ENCODE measurements around the gene RNASEH2A.

Gene RNASEH2A

DNA sequence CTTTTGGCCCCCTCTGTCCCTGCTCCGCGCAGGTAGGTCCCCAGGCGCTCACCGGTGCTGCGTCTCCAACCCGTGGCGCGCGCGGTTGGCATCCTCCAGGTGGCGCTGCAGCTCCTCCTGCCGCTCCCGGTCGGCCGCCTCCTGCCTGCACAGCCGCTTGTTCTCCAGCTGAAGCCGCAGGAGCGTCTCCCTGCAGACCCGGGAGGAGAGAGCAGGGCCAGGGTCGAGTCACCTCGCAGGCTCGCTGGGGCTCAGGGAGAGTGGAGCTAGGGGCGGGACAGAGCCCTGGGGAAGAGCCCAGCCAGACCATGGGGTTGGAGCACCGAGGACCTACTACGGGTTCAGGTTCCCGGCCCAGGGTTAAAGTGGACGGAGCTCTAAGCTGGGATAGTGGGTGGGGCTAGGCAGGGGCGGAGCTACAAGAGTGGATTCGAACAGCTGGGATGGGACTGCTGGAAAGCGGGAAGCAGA, 40.3 kb upstream of the RNASEH2A start:
- TF ChIP-seq POLR2AphosphoS5 (IDR thresholded peaks at IDR 0.05; ENCODE audit: low read depth, low read length) = peak; percentile 57
- TF ChIP-seq FOXP2 (optimal IDR thresholded peaks at IDR 0.05; ENCODE audit: borderline replicate concordance, extremely low read depth, extremely low read length, insufficient read depth) = peak; percentile 91
- TF ChIP-seq, protein P1, sequence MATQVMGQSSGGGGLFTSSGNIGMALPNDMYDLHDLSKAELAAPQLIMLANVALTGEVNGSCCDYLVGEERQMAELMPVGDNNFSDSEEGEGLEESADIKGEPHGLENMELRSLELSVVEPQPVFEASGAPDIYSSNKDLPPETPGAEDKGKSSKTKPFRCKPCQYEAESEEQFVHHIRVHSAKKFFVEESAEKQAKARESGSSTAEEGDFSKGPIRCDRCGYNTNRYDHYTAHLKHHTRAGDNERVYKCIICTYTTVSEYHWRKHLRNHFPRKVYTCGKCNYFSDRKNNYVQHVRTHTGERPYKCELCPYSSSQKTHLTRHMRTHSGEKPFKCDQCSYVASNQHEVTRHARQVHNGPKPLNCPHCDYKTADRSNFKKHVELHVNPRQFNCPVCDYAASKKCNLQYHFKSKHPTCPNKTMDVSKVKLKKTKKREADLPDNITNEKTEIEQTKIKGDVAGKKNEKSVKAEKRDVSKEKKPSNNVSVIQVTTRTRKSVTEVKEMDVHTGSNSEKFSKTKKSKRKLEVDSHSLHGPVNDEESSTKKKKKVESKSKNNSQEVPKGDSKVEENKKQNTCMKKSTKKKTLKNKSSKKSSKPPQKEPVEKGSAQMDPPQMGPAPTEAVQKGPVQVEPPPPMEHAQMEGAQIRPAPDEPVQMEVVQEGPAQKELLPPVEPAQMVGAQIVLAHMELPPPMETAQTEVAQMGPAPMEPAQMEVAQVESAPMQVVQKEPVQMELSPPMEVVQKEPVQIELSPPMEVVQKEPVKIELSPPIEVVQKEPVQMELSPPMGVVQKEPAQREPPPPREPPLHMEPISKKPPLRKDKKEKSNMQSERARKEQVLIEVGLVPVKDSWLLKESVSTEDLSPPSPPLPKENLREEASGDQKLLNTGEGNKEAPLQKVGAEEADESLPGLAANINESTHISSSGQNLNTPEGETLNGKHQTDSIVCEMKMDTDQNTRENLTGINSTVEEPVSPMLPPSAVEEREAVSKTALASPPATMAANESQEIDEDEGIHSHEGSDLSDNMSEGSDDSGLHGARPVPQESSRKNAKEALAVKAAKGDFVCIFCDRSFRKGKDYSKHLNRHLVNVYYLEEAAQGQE (IDR thresholded peaks at IDR 0.05; ENCODE audit: insufficient read depth in 1 of 2, low read depth in 2 of 2, low read length in 2 of 2) = no peak

- TF ChIP-seq SIN3A (IDR thresholded peaks at IDR 0.05; ENCODE audit: borderline replicate concordance, insufficient read depth, low read length) (no peak), POLR2AphosphoS5 (IDR thresholded peaks at IDR 0.05; ENCODE audit: low read depth, low read length) (no peak), FOXP2 (optimal IDR thresholded peaks at IDR 0.05; ENCODE audit: borderline replicate concordance, extremely low read depth, extremely low read length, insufficient read depth) (no peak), TAF1 (IDR thresholded peaks at IDR 0.05; ENCODE audit: borderline replicate concordance, insufficient read depth, low read length) (no peak)
- TF ChIP-seq, protein P1 (IDR thresholded peaks at IDR 0.05; ENCODE audit: insufficient read depth in 1 of 2, low read depth in 2 of 2, low read length in 2 of 2) = no peak
These were observed 39.2 kb upstream of the RNASEH2A start for GRCh38 chr19:12767150-12767549.

DNA sequence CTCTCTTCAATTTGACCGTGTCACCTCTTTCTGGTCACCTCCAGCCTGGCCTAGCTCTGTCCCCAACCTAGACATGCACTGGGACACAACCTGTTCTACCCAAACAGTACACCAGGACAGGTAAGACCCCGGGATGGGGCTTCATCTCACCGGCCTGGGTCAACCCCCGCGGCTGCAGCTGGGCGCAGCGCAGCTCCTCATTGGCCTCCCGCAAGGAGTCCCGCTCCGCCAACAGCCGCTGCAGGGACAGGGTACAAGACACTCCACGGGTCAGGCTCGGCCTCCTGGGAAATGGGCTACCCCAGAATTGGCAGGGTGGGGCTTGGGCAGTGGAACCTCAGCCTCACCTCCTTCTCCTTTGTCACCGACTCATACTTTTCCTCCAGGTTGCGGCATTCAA, 38.7 kb upstream of the RNASEH2A start:
- TF ChIP-seq SIN3A (IDR thresholded peaks at IDR 0.05; ENCODE audit: borderline replicate concordance, insufficient read depth, low read length) (no peak), TAF1 (IDR thresholded peaks at IDR 0.05; ENCODE audit: borderline replicate concordance, insufficient read depth, low read length) (no peak), FOXP2 (optimal IDR thresholded peaks at IDR 0.05; ENCODE audit: borderline replicate concordance, extremely low read depth, extremely low read length, insufficient read depth) (no peak)

GRCh38 chr19:12769689-12770088, 36.7 kb upstream of the RNASEH2A start:
- TF ChIP-seq, protein P1 (IDR thresholded peaks at IDR 0.05; ENCODE audit: insufficient read depth in 1 of 2, low read depth in 2 of 2, low read length in 2 of 2) = no peak
- TF ChIP-seq SIN3A (IDR thresholded peaks at IDR 0.05; ENCODE audit: borderline replicate concordance, insufficient read depth, low read length) = no peak
- TF ChIP-seq POLR2AphosphoS5 (IDR thresholded peaks at IDR 0.05; ENCODE audit: low read depth, low read length) = no peak
- no peak for TF ChIP-seq TAF1 (IDR thresholded peaks at IDR 0.05; ENCODE audit: borderline replicate concordance, insufficient read depth, low read length)
- TF ChIP-seq FOXP2 (optimal IDR thresholded peaks at IDR 0.05; ENCODE audit: borderline replicate concordance, extremely low read depth, extremely low read length, insufficient read depth) = no peak

DNA sequence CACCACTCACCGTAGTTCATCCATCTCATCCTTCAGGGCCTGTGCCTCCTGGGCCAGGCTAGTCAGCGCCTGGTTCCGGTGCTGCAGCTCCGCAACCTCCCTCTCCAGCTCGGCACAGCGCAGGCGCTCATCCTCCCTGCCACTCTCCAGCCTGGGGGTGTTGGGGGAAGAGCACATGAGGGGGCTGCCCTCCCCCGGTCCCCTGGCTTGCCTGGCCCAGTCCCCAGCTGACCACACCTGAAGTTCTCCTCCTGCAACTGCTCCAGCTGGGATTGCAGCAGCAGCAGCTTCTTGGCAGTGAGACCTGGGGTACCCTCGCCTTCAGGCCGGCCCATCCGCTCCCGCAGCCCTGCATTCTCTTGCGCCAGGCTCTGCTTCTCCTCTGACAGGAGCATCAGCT, 35.5 kb upstream of the RNASEH2A start:
- TF ChIP-seq TAF1 (IDR thresholded peaks at IDR 0.05; ENCODE audit: borderline replicate concordance, insufficient read depth, low read length) (no peak), FOXP2 (optimal IDR thresholded peaks at IDR 0.05; ENCODE audit: borderline replicate concordance, extremely low read depth, extremely low read length, insufficient read depth) (no peak), SIN3A (IDR thresholded peaks at IDR 0.05; ENCODE audit: borderline replicate concordance, insufficient read depth, low read length) (no peak), POLR2AphosphoS5 (IDR thresholded peaks at IDR 0.05; ENCODE audit: low read depth, low read length) (no peak)
- TF ChIP-seq, protein P1 (IDR thresholded peaks at IDR 0.05; ENCODE audit: insufficient read depth in 1 of 2, low read depth in 2 of 2, low read length in 2 of 2) = no peak
